Gastroesophageal sphincter (tissue), 3 donors: ENCODE measurements around the gene ACYP1.

Experiments used
- CTCF ChIP-seq, 4 experiments: fragments of 200-600 bp in 2 of 4; fragments of 450-650 bp in 2 of 4; sonication (generic) in 1 of 4; IDR thresholded peaks; one replicate each; pipeline ENCODE4 v1.5.1; 2017 to 2019; ENCODE audit warnings: antibody characterized with exemption in 4 of 4, mild to moderate bottlenecking in 2 of 4, moderate library complexity in 2 of 4
- POLR2A ChIP-seq, 2 donors: fragments of 450-650 bp; IDR thresholded peaks; one replicate each; pipeline ENCODE4 v1.6.1; 2017; ENCODE audit warnings: antibody characterized with exemption in 2 of 2, mild to moderate bottlenecking in 2 of 2, moderate library complexity in 1 of 2

- TF ChIP-seq CTCF (IDR thresholded peaks at IDR 0.05) (no peak), POLR2A (IDR thresholded peaks at IDR 0.05) (no peak)
Observed at GRCh38 chr14:75091251-75091650, 27.4 kb upstream of the ACYP1 start.
